ENCODE measurements around the gene RPS27A.

Gene RPS27A

GRCh38 chr2:55231546-55232083 lies 873 bp upstream of the RPS27A start:
- no peak for TF ChIP-seq TAF1 (IDR thresholded peaks at IDR 0.05; ENCODE audit: borderline replicate concordance, insufficient read depth, low read length)

DNA sequence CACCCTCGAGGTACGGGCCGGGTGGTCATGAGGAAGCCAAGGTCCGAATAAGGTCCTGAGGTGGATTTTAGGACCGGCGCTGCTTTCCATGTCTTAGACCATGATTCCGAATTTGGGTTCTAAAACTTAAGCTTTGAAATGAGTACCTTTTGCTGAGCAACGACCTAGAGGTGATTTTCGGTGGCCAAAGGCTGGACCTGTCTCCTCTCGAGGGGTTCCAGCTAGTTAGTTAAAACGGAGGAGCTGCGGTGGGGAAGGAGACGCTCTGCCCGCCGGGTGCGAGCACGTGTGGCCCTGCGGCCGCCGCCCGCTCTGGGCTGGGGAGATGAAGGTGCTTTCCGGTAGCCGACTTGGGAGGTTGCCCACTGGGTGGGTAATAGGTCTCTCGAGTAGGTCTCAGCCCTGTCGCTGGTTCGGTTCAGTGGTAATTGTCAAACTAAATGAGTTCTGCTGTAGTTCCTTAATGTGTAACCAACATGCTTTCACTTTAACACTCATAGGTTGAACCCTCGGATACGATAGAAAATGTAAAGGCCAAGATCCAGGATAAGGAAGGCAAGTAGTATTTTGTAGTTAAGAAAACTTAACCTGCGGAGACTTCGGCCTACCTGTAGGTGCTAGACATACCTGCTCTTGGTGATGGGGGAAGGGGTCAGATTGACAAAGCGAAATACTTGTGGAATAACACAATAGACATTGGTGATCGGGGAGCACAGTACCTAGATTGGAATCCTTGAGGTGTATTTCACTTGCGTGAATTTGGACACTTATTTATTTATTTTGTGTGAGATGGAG lies 572 bp downstream of the RPS27A start:
- TF ChIP-seq FOXP2 (optimal IDR thresholded peaks at IDR 0.05; ENCODE audit: borderline replicate concordance, extremely low read depth, extremely low read length, insufficient read depth): no peak
- no peak for TF ChIP-seq POLR2AphosphoS5 (IDR thresholded peaks at IDR 0.05; ENCODE audit: low read depth, low read length)

DNA sequence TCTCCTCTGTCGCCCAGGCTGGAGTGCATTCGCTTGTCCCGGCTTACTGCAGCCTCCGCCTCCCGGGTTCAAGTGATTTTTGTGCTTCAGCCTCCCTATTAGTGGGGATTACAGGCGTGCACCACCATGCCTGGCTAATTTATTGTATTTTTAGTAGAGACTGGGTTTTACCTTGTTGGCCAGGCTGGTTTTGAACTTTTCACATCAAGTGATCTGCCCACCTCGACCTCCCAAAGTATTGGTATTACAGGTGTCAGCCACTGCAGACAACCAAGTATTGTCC lies 1.1 kb downstream of the RPS27A start:
- TF ChIP-seq SIN3A (IDR thresholded peaks at IDR 0.05; ENCODE audit: borderline replicate concordance, insufficient read depth, low read length) (no peak), TAF1 (IDR thresholded peaks at IDR 0.05; ENCODE audit: borderline replicate concordance, insufficient read depth, low read length) (no peak), POLR2AphosphoS5 (IDR thresholded peaks at IDR 0.05; ENCODE audit: low read depth, low read length) (no peak), FOXP2 (optimal IDR thresholded peaks at IDR 0.05; ENCODE audit: borderline replicate concordance, extremely low read depth, extremely low read length, insufficient read depth) (no peak)
- TF ChIP-seq, protein P1, sequence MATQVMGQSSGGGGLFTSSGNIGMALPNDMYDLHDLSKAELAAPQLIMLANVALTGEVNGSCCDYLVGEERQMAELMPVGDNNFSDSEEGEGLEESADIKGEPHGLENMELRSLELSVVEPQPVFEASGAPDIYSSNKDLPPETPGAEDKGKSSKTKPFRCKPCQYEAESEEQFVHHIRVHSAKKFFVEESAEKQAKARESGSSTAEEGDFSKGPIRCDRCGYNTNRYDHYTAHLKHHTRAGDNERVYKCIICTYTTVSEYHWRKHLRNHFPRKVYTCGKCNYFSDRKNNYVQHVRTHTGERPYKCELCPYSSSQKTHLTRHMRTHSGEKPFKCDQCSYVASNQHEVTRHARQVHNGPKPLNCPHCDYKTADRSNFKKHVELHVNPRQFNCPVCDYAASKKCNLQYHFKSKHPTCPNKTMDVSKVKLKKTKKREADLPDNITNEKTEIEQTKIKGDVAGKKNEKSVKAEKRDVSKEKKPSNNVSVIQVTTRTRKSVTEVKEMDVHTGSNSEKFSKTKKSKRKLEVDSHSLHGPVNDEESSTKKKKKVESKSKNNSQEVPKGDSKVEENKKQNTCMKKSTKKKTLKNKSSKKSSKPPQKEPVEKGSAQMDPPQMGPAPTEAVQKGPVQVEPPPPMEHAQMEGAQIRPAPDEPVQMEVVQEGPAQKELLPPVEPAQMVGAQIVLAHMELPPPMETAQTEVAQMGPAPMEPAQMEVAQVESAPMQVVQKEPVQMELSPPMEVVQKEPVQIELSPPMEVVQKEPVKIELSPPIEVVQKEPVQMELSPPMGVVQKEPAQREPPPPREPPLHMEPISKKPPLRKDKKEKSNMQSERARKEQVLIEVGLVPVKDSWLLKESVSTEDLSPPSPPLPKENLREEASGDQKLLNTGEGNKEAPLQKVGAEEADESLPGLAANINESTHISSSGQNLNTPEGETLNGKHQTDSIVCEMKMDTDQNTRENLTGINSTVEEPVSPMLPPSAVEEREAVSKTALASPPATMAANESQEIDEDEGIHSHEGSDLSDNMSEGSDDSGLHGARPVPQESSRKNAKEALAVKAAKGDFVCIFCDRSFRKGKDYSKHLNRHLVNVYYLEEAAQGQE (IDR thresholded peaks at IDR 0.05; ENCODE audit: insufficient read depth in 1 of 2, low read depth in 2 of 2, low read length in 2 of 2): no peak

- no peak for TF ChIP-seq TAF1 (IDR thresholded peaks at IDR 0.05; ENCODE audit: borderline replicate concordance, insufficient read depth, low read length)
- TF ChIP-seq, protein P1 (IDR thresholded peaks at IDR 0.05; ENCODE audit: insufficient read depth in 1 of 2, low read depth in 2 of 2, low read length in 2 of 2): no peak
- TF ChIP-seq POLR2AphosphoS5 (IDR thresholded peaks at IDR 0.05; ENCODE audit: low read depth, low read length): peak; percentile 45; the same call in 1 of the 2 replicates
Observed at GRCh38 chr2:55235724-55236538, 3.4 kb downstream of the RPS27A start.

DNA sequence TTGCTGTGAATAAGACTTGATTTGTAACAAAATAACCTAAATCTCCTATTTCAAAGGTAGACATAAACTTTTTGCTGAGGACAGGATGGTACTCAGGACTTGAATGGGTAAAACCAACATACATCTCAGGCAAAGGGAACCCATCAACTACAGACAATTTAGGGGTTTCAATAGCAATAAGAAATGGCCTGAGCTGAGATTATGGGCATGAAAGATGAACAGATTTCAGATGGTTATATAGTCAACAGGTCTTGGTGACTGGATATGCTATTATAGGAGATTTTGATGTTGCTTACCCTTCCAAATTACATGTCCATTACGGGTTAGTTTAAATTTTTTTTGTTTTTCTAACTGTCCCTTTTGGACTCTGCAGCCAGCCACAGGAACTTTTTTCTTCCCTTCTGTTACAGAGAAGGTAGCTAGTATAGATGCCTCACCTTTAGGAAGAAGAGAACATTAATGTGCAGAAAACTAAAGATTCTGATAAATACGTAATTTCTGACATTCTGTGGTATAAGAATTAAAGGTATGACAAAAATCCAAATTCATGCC lies 4.6 kb downstream of the RPS27A start:
- TF ChIP-seq SIN3A (IDR thresholded peaks at IDR 0.05; ENCODE audit: borderline replicate concordance, insufficient read depth, low read length) (no peak), POLR2AphosphoS5 (IDR thresholded peaks at IDR 0.05; ENCODE audit: low read depth, low read length) (peak; percentile 75; the same call in 1 of the 2 replicates), FOXP2 (optimal IDR thresholded peaks at IDR 0.05; ENCODE audit: borderline replicate concordance, extremely low read depth, extremely low read length, insufficient read depth) (no peak)
- TF ChIP-seq, protein P1 (IDR thresholded peaks at IDR 0.05; ENCODE audit: insufficient read depth in 1 of 2, low read depth in 2 of 2, low read length in 2 of 2): no peak

DNA sequence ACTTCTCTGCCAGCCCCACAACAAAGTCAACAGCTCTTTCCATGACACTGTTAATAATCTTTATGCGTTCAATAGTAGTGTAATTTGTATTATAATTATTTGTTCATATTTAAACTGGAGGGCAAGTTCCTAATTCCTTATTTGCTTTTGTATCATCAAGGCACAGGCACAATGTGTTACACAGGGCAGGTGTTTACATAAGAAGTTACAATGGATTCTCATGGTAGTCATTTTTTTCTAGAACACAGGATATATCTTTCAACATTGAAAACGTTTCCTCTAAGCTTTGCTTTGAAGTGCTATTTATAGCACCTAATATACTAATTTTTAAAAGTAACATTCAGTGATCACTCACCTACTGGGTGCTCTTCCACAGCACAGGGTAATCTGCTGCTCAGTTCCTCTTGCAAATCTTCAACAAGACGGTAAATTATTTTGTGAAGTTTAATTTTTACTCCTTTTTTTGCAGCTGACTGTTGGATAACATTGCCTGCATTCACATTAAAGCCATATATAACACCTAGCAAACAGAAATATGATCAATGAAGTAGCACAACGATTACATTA lies 7.3 kb downstream of the RPS27A start:
- no peak for TF ChIP-seq POLR2AphosphoS5 (IDR thresholded peaks at IDR 0.05; ENCODE audit: low read depth, low read length)
- no peak for TF ChIP-seq SIN3A (IDR thresholded peaks at IDR 0.05; ENCODE audit: borderline replicate concordance, insufficient read depth, low read length)
- TF ChIP-seq, protein P1 (IDR thresholded peaks at IDR 0.05; ENCODE audit: insufficient read depth in 1 of 2, low read depth in 2 of 2, low read length in 2 of 2): no peak
- TF ChIP-seq FOXP2 (optimal IDR thresholded peaks at IDR 0.05; ENCODE audit: borderline replicate concordance, extremely low read depth, extremely low read length, insufficient read depth): no peak
- TF ChIP-seq TAF1 (IDR thresholded peaks at IDR 0.05; ENCODE audit: borderline replicate concordance, insufficient read depth, low read length): no peak
